GM18873 (cell line): ENCODE results near the gene OR1D5.
A peak's percentile ranks its signal among the peaks of the same experiment; 100 is the strongest.
"Not testable (repeated sequence)": the region's sequence is repeated elsewhere in the genome, so short reads cannot be mapped to it uniquely, and the experiment has no call there.

Experiments
- ATAC-seq: cut with Tn5 transposase; IDR thresholded peaks from one replicate; pipeline ENCODE4 v1.9.1; 2021; ENCODE audit warnings: mild to moderate bottlenecking, moderate library complexity, moderate number of reproducible peaks; ENCODE audit not compliant: unreplicated experiment, low FRiP score

Gene OR1D5

GRCh38 chr17:3063507-3063906, at the start of gene OR1D5:
TSS of gene OR1D5 (minus strand) at chr17:3063607. CDS start at chr17:3063607, 0 bp downstream.
- not testable (repeated sequence) for ATAC-seq

- ATAC-seq, result no peak
Observed at GRCh38 chr17:3104322-3104721, 40.9 kb upstream of the OR1D5 start, which contains the start of gene OR1D2. TSS of gene OR1D2 (minus strand) at chr17:3104422. CDS start at chr17:3092996, 11,426 bp downstream.

- not testable (repeated sequence) for ATAC-seq
Observed at GRCh38 chr17:3073850-3074249, 10.4 kb upstream of the OR1D5 start.

GRCh38 chr17:3065192-3065591, 1.8 kb upstream of the OR1D5 start:
- not testable (repeated sequence) for ATAC-seq

GRCh38 chr17:3062824-3063377, 506 bp downstream of the OR1D5 start:
- ATAC-seq, result not testable (repeated sequence)

- not testable (repeated sequence) for ATAC-seq
Observed at GRCh38 chr17:3054868-3055267, 8.5 kb downstream of the OR1D5 start.

- no peak for ATAC-seq
Observed at GRCh38 chr17:3049705-3050295, 13.6 kb downstream of the OR1D5 start.

GRCh38 chr17:3048727-3049471, 14.5 kb downstream of the OR1D5 start:
- ATAC-seq, result peak; percentile 92

- no peak for ATAC-seq
Observed at GRCh38 chr17:3046753-3047152, 16.7 kb downstream of the OR1D5 start.

- no peak for ATAC-seq
Observed at GRCh38 chr17:3043737-3044365, 19.6 kb downstream of the OR1D5 start.

- no peak for ATAC-seq
Observed at GRCh38 chr17:3040882-3041281, 22.5 kb downstream of the OR1D5 start.

GRCh38 chr17:3039736-3040135, 23.7 kb downstream of the OR1D5 start:
- ATAC-seq, result no peak

GRCh38 chr17:3038941-3039340, 24.5 kb downstream of the OR1D5 start:
- no peak for ATAC-seq

- ATAC-seq, result no peak
Observed at GRCh38 chr17:3037259-3037658, 26.1 kb downstream of the OR1D5 start.

GRCh38 chr17:3036800-3037199, 26.6 kb downstream of the OR1D5 start:
- ATAC-seq, result no peak

GRCh38 chr17:3035968-3036280, 27.5 kb downstream of the OR1D5 start:
- ATAC-seq, result no peak

- no peak for ATAC-seq
Observed at GRCh38 chr17:3035256-3035967, 28.0 kb downstream of the OR1D5 start.

- ATAC-seq, result no peak
Observed at GRCh38 chr17:3034578-3034920, 28.9 kb downstream of the OR1D5 start.

GRCh38 chr17:3033741-3034577, 29.4 kb downstream of the OR1D5 start:
- ATAC-seq, result no peak

- no peak for ATAC-seq
Observed at GRCh38 chr17:3033248-3033640, 30.2 kb downstream of the OR1D5 start.
